K562 (cell line): ENCODE data around the gene FBXL12. TPM values are rescaled to one million over a fixed set of nuclear protein-coding genes. Genes with fewer than 3 reads are reported as not detected.

Source experiments
- ATAC-seq: fragments of 200-7000 bp; cut with Tn5 transposase; 3 replicates; pipeline ENCODE4 v1.9.1; 2020; ENCODE audit warnings: moderate library complexity
- BruUV-seq: library from RNA; stranded (reverse); fragments of 400-500 nt; replicated peaks from 2 replicates; lab custom pipeline; 2021; lab: Mats Ljungman, UMichigan
- CTCF ChIA-PET: fragments of 300-600 bp; formaldehyde crosslinking; extraction: SDS; loops from one replicate; lab custom pipeline; 2021; ENCODE audit warnings: low intra/inter-chr PET ratio; lab: Yijun Ruan, JAX
- POLR2A ChIA-PET: fragments of 300-600, 350-650 bp; sonication (Branson Sonifier 250); formaldehyde crosslinking; extraction: SDS; loops from one replicate; lab custom pipeline; 2021; ENCODE audit warnings: antibody characterized with exemption, inconsistent platforms; lab: Yijun Ruan, JAX
- DNase-seq, 4 experiments: peaks; one replicate each; pipeline versions ENCODE4 v3.0.0 to v3.0.0-alpha.2; 2011 to 2018; ENCODE audit warnings: low spot score in 3 of 4, mixed read lengths in 3 of 4; ENCODE audit errors: extremely low read depth in 1 of 4
- FAIRE-seq: peaks from 2 replicates; lab custom pipeline; 2011; peaks lifted over from hg19 to GRCh38; lab: Jason Lieb, UNC
- H2AFZ ChIP-seq: 2 replicates; pipeline ENCODE4 v1.6.0; 2011; ENCODE audit warnings: low read depth, low read length, control low read depth, inconsistent platforms
- H3K27ac ChIP-seq: fragments of 200-600 bp; 3 replicates; pipeline ENCODE4 v1.8.0; 2011; ENCODE audit warnings: low read depth, mild to moderate bottlenecking, control low read depth, inconsistent platforms, low read length, moderate library complexity, mixed read lengths; ENCODE audit errors: extremely low read depth
- H3K27me3 ChIP-seq, 2 experiments: fragments of 300-600 bp in 1 of 2; 2 replicates in 1 of 2; 3 replicates in 1 of 2; pipeline versions ENCODE4 v1.6.0 to v1.8.0; 2011; ENCODE audit warnings: inconsistent platforms in 2 of 2, low read length in 2 of 2, mild to moderate bottlenecking in 1 of 2, mixed read lengths in 1 of 2, moderate library complexity in 1 of 2; ENCODE audit not compliant: control insufficient read depth in 2 of 2, insufficient read depth in 2 of 2
- H3K36me3 ChIP-seq: fragments of 300-600 bp; 3 replicates; pipeline ENCODE4 v1.8.0; 2011; ENCODE audit warnings: mild to moderate bottlenecking, low read length, inconsistent platforms; ENCODE audit not compliant: control insufficient read depth, insufficient read depth
- H3K4me1 ChIP-seq, 2 experiments: fragments of 200-600 bp in 1 of 2; replicated peaks in 1 of 2; 2 replicates in 1 of 2; 3 replicates in 1 of 2; pipeline versions ENCODE4 v1.5.1 to v1.8.0; 2011; ENCODE audit warnings: inconsistent platforms in 2 of 2, low read length in 2 of 2, mild to moderate bottlenecking in 1 of 2, mixed read lengths in 1 of 2, moderate library complexity in 1 of 2; ENCODE audit not compliant: control insufficient read depth in 2 of 2, insufficient read depth in 2 of 2
- H3K4me2 ChIP-seq: 2 replicates; pipeline ENCODE4 v1.6.1; 2011; ENCODE audit warnings: low read length, control low read depth, inconsistent platforms, mixed read lengths; ENCODE audit not compliant: insufficient read depth
- H3K4me3 ChIP-seq: fragments of 200-600 bp; sonication (generic), shearing (Covaris generic); 2 replicates; pipeline ENCODE4 v1.5.1; 2016; ENCODE audit warnings: control low read depth, inconsistent platforms
- H3K79me2 ChIP-seq: fragments of 200-600 bp; 3 replicates; pipeline ENCODE4 v1.8.0; 2011; ENCODE audit warnings: low read length, inconsistent platforms; ENCODE audit not compliant: control insufficient read depth, insufficient read depth
- H3K9ac ChIP-seq, 2 experiments: 2 replicates each; pipeline versions ENCODE4 v1.6.0 to v1.6.1; 2011; ENCODE audit warnings: low read depth in 2 of 2, low read length in 2 of 2, control low read depth in 1 of 2, inconsistent platforms in 1 of 2, mild to moderate bottlenecking in 1 of 2, mixed read lengths in 1 of 2; ENCODE audit not compliant: insufficient read depth in 1 of 2
- H3K9me1 ChIP-seq: one replicate; pipeline ENCODE4 v1.6.0; 2011; ENCODE audit warnings: inconsistent platforms, mild to moderate bottlenecking, low read length, moderate library complexity; ENCODE audit not compliant: control insufficient read depth, insufficient read depth
- H3K9me3 ChIP-seq: replicated peaks from 2 replicates; pipeline ENCODE4 v1.5.1; 2011; ENCODE audit warnings: low read depth, low read length, inconsistent platforms; ENCODE audit not compliant: control insufficient read depth, insufficient read depth
- H4K20me1 ChIP-seq: replicated peaks from 2 replicates; pipeline ENCODE4 v1.6.1; 2011; ENCODE audit warnings: low read length, inconsistent platforms, mixed read lengths; ENCODE audit not compliant: control insufficient read depth, insufficient read depth
- BCOR ChIP-seq: fragments of 450-650 bp; IDR thresholded peaks from 2 replicates; pipeline ENCODE4 v1.6.1; 2016
- CEBPG ChIP-seq, 3 experiments: fragments of 200-800 bp in 1 of 3; sonication (Bioruptor generic) in 1 of 3; sonication (generic) in 1 of 3; formaldehyde crosslinking in 1 of 3; IDR thresholded peaks in 2 of 3; conservative IDR thresholded peaks in 1 of 3; 2 replicates each; pipeline versions ENCODE4 v1.6.1 to v1.8.0; 2016 to 2022; ENCODE audit warnings: missing compliant biosample characterization in 2 of 3, missing genetic modification characterization in 2 of 3, mild to moderate bottlenecking in 1 of 3, missing genetic modification reagents in 1 of 3
- CSDE1 ChIP-seq, 2 experiments: fragments of 450-650 bp; IDR thresholded peaks; 2 replicates each; pipeline ENCODE4 v1.6.1; 2016; ENCODE audit warnings: mild to moderate bottlenecking in 1 of 2
- EWSR1 ChIP-seq: fragments of 450-650 bp; IDR thresholded peaks from 2 replicates; pipeline ENCODE4 v1.6.1; 2018; ENCODE audit warnings: borderline replicate concordance, mild to moderate bottlenecking, low read depth, moderate library complexity; ENCODE audit not compliant: partially characterized antibody
- HCFC1 ChIP-seq: IDR thresholded peaks from 2 replicates; pipeline ENCODE4 v1.6.1; 2012; ENCODE audit warnings: low read depth, low read length, improper control_type of control experiment
- HNRNPH1 ChIP-seq: fragments of 200-400 bp; formaldehyde crosslinking; optimal IDR thresholded peaks from 2 replicates; pipeline ENCODE3; 2017; ENCODE audit warnings: low read depth, mild to moderate bottlenecking, low read length, moderate library complexity
- HNRNPK ChIP-seq: fragments of 200-400 bp; formaldehyde crosslinking; IDR thresholded peaks from one replicate; pipeline ENCODE4 v1.6.1; 2018; ENCODE audit warnings: mild to moderate bottlenecking, low read depth, low read length; ENCODE audit not compliant: poor library complexity, severe bottlenecking
- HOXB6 ChIP-seq: fragments of 250-450 bp; sonication (Bioruptor Pico); IDR thresholded peaks from 2 replicates; pipeline ENCODE4 v1.5.1; 2022; ENCODE audit warnings: mild to moderate bottlenecking, borderline replicate concordance
- KDM1A ChIP-seq, 2 experiments: fragments of 450-650 bp; IDR thresholded peaks; 2 replicates each; pipeline ENCODE4 v1.6.1; 2016; ENCODE audit warnings: mild to moderate bottlenecking in 2 of 2
- MTA1 ChIP-seq: fragments of 450-650 bp; IDR thresholded peaks from 2 replicates; pipeline ENCODE4 v1.6.1; 2017; ENCODE audit warnings: borderline replicate concordance
- NEUROD1 ChIP-seq: fragments of 150-350 bp; IDR thresholded peaks from 2 replicates; pipeline ENCODE4 v1.6.1; 2014; ENCODE audit warnings: borderline replicate concordance, low read length, low read depth; ENCODE audit not compliant: partially characterized antibody
- NR2F6 ChIP-seq: fragments of 450-650 bp; formaldehyde crosslinking; IDR thresholded peaks from 2 replicates; pipeline ENCODE4 v1.4.0; 2020; ENCODE audit warnings: mild to moderate bottlenecking
- ZBTB1 ChIP-seq: sonication (generic); formaldehyde crosslinking; IDR thresholded peaks from 2 replicates; pipeline ENCODE4 v1.8.1; 2023; ENCODE audit warnings: missing genetic modification reagents, low read depth, mild to moderate bottlenecking, borderline replicate concordance
- ZNF121 ChIP-seq: sonication (generic); formaldehyde crosslinking; conservative IDR thresholded peaks from 2 replicates; pipeline ENCODE4 v1.8.0; 2022; ENCODE audit warnings: missing genetic modification reagents
- ZNF263 ChIP-seq: sonication (generic); formaldehyde crosslinking; IDR thresholded peaks from 2 replicates; pipeline ENCODE4 v1.8.0; 2022; ENCODE audit warnings: mild to moderate bottlenecking, missing genetic modification reagents, borderline replicate concordance
- ZNF561 ChIP-seq: fragments of 450-650 bp; formaldehyde crosslinking; conservative IDR thresholded peaks from 2 replicates; pipeline ENCODE4 v1.4.0; 2020; ENCODE audit warnings: mild to moderate bottlenecking, moderate library complexity
- ZNF77 ChIP-seq: fragments of 250-450 bp; sonication (Bioruptor Pico); IDR thresholded peaks from 2 replicates; pipeline ENCODE4 v1.5.0; 2020
- WGBS: fragments of 100-300 bp; shearing (Covaris generic); methylation state at CpG from one replicate; pipeline ENCODE4 v1.1.6; 2016; ENCODE audit warnings: low coverage, mixed read lengths; ENCODE audit not compliant: insufficient coverage; ENCODE audit errors: missing lambda C conversion rate; 5-methylcytosine and 5-hydroxymethylcytosine counted together
- in situ Hi-C: fragments of 300-500 bp; cut with MboI; formaldehyde crosslinking; loops from 4 replicates; pipeline ENCODE4 v1.15.0; 2018; ENCODE audit warnings: inconsistent platforms, mixed read lengths
- intact Hi-C: fragments of 100-400 bp; cut with micrococcal nuclease; formaldehyde crosslinking; loops from 2 replicates; pipeline ENCODE4 v1.14.2; 2022
- polyA plus RNA-seq, 8 experiments: library from polyadenylated mRNA; depleted of rRNA in 4 of 8; stranded (reverse) in 5 of 8; unstranded in 3 of 8; fragments of >200 nt; fragmentation: Nextera tagmentation in 2 of 8; fragmentation: Illumina TruSeq in 1 of 8; extraction: Ambion mirVana in 2 of 8; extraction: Trizol in 1 of 8; gene quantifications; 2 replicates each; pipeline versions ENCODE4 v1.2.1 to v1.2.3, GENCODE V29; 2011 to 2014; ENCODE audit warnings: inconsistent platforms in 1 of 8, missing spikeins in 1 of 8
- total RNA-seq, 7 experiments: library from RNA; depleted of rRNA in 6 of 7; stranded (reverse); fragments of >200 nt in 6 of 7; fragmentation: Illumina TruSeq in 2 of 7; extraction: Trizol in 2 of 7; gene quantifications; 2 replicates each; pipeline versions ENCODE4 v1.2.1 to v1.2.3, GENCODE V29; 2011 to 2021; ENCODE audit warnings: low replicate concordance in 1 of 7
- TF ChIP-seq, protein P1 (sequence below), 2 experiments: fragments of 450-650 bp in 1 of 2; sonication (generic) in 1 of 2; formaldehyde crosslinking in 1 of 2; IDR thresholded peaks in 1 of 2; conservative IDR thresholded peaks in 1 of 2; 2 replicates each; pipeline versions ENCODE4 v1.6.1 to v1.8.1; 2016 to 2023; ENCODE audit warnings: mild to moderate bottlenecking in 2 of 2, moderate library complexity in 2 of 2, inconsistent platforms in 1 of 2, missing genetic modification reagents in 1 of 2
- TF ChIP-seq, protein P2 (sequence below): fragments of 150-350 bp; conservative IDR thresholded peaks from 2 replicates; pipeline ENCODE4 v1.6.1; 2014; ENCODE audit warnings: low read length

Gene FBXL12
- total and polyA plus RNA-seq, 9 of the 15 experiments (the other 6 are each of a cell fraction or from before 2014, with no cell fraction given): 2.7 to 40.5 (median 26.5) TPM

DNA sequence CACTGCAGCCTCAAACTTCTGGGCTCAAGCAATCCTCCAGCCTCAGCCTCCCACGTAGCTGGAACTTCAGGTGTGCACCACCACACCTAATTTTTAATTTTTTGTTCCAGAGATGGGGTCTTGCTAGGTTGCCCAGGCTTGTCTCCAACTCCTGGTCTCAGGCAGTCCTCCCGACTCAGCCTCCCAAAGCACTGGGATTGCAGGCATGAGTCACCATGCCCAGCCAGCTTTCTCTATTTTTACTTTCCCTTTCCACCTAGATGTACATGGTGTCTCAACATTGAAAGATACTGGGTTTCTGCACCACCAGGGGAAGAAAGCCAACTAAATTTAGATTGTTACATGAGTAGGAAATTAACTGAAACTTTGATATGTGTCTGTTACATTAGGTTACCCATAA is 36.5 kb downstream of the FBXL12 start:
- no peaks in the 10 kb centered on the region; the same call in 1 of the 2 replicates for H3K9me3 ChIP-seq
- CTCF ChIA-PET: no interaction called here
- TF ChIP-seq MTA1 (no peak), ZNF77 (CRISPR knock-in tag) (no peak), HNRNPK (no peak), CEBPG (CRISPR knock-in tag; IDR thresholded peaks at IDR 0.05) (no peak), CEBPG (tag; conservative IDR thresholded peaks at IDR 0.05 in 1 of 2, IDR thresholded peaks at IDR 0.05 in 1 of 2) (no peak), HNRNPH1 (no peak), NR2F6 (CRISPR knock-in tag) (no peak), NEUROD1 (no peak), ZNF561 (no peak), EWSR1 (no peak), ZBTB1 (CRISPR knock-in tag) (no peak), KDM1A (IDR thresholded peaks at IDR 0.05) (0 out of 4 replicates have a peak, but pooled peaks of 1 of the 2 experiments have one; percentile 9), CSDE1 (IDR thresholded peaks at IDR 0.05) (no peak), HCFC1 (no peak), BCOR (peak; percentile 58; the same call in 1 of the 2 replicates), ZNF121 (peak; percentile 91), ZNF263 (CRISPR knock-in tag) (peak; percentile 88), HOXB6 (CRISPR knock-in tag) (no peak)
- TF ChIP-seq, protein P1, sequence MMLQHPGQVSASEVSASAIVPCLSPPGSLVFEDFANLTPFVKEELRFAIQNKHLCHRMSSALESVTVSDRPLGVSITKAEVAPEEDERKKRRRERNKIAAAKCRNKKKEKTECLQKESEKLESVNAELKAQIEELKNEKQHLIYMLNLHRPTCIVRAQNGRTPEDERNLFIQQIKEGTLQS (IDR thresholded peaks at IDR 0.05): peak; percentile 15; the same call in 1 of the 2 replicates
- TF ChIP-seq, protein P1 (CRISPR knock-in tag; conservative IDR thresholded peaks at IDR 0.05): no peak
- TF ChIP-seq, protein P2, sequence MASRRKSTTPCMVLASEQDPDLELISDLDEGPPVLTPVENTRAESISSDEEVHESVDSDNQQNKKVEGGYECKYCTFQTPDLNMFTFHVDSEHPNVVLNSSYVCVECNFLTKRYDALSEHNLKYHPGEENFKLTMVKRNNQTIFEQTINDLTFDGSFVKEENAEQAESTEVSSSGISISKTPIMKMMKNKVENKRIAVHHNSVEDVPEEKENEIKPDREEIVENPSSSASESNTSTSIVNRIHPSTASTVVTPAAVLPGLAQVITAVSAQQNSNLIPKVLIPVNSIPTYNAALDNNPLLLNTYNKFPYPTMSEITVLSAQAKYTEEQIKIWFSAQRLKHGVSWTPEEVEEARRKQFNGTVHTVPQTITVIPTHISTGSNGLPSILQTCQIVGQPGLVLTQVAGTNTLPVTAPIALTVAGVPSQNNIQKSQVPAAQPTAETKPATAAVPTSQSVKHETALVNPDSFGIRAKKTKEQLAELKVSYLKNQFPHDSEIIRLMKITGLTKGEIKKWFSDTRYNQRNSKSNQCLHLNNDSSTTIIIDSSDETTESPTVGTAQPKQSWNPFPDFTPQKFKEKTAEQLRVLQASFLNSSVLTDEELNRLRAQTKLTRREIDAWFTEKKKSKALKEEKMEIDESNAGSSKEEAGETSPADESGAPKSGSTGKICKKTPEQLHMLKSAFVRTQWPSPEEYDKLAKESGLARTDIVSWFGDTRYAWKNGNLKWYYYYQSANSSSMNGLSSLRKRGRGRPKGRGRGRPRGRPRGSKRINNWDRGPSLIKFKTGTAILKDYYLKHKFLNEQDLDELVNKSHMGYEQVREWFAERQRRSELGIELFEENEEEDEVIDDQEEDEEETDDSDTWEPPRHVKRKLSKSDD: no peak

More for the DNA sequence above, 36.5 kb downstream of the FBXL12 start:
- Histone ChIP-seq H3K36me3 (no peaks in the 10 kb centered on the region), H2AFZ (no peak overlapping the region), H4K20me1 (no peaks in the 10 kb centered on the region), H3K9me1 (no peaks in the 10 kb centered on the region), H3K27me3 (no peaks in the 10 kb centered on the region), H3K4me1 (peaks cover 21% of the 10 kb centered on the region in 2 experiments), H3K27ac (no peak overlapping the region), H3K79me2 (peaks cover 5% of the 10 kb centered on the region; the same call in 2 of the 3 replicates), H3K9ac (no peak overlapping the region), H3K4me2 (no peak overlapping the region), H3K4me3 (no peak overlapping the region)
- POLR2A ChIA-PET: no interaction called here
- BruUV-seq: no TSS peak
- no peak for ATAC-seq
- intact Hi-C loops: no loop called here
- FAIRE-seq: no peak
- DNase-seq: no peak
- in situ Hi-C loops: no loop called here
- 68% methylated on average over 2 of the region's 2 CpGs for WGBS
